K562 (cell line): Measurements from ENCODE around the gene PIK3CG. TPM values are rescaled to one million over a fixed set of nuclear protein-coding genes. Genes with fewer than 3 reads are reported as not detected.

Experiments
- GMEB1 ChIP-seq: fragments of 250-450 bp; sonication (Bioruptor Pico); IDR thresholded peaks from 2 replicates; pipeline ENCODE4 v1.4.0; 2020; ENCODE audit warnings: mild to moderate bottlenecking
- HMBOX1 ChIP-seq: sonication (generic); IDR thresholded peaks from 2 replicates; pipeline ENCODE4 v1.6.1; 2016
- MCM5 ChIP-seq: fragments of 450-650 bp; IDR thresholded peaks from 2 replicates; pipeline ENCODE4 v1.6.1; 2016; ENCODE audit warnings: low read depth
- RBM39 ChIP-seq: fragments of 200-400 bp; formaldehyde crosslinking; optimal IDR thresholded peaks from 2 replicates; pipeline ENCODE3; 2018; ENCODE audit warnings: low read depth, low read length
- SMAD4 ChIP-seq: fragments of 250-450 bp; sonication (Bioruptor Pico); conservative IDR thresholded peaks from 2 replicates; pipeline ENCODE4 v1.8.0; 2021; ENCODE audit warnings: inconsistent platforms, mild to moderate bottlenecking, moderate library complexity
- TFAM ChIP-seq: fragments of 250-450 bp; sonication (Bioruptor Pico); conservative IDR thresholded peaks from 2 replicates; pipeline ENCODE4 v1.5.0; 2021; ENCODE audit warnings: mild to moderate bottlenecking, moderate library complexity
- ZFP36 ChIP-seq: fragments of 150-350 bp; IDR thresholded peaks from 2 replicates; pipeline ENCODE4 v1.6.1; 2018; ENCODE audit warnings: low read length, low read depth; ENCODE audit not compliant: partially characterized antibody
- ZNF175 ChIP-seq: fragments of 200-800 bp; sonication (Bioruptor generic); IDR thresholded peaks from 2 replicates; pipeline ENCODE4 v1.6.1; 2016; ENCODE audit warnings: low read depth, mild to moderate bottlenecking, missing genetic modification characterization, missing compliant biosample characterization
- ZNF239 ChIP-seq: fragments of 250-450 bp; sonication (Bioruptor Pico); IDR thresholded peaks from 2 replicates; pipeline ENCODE4 v1.4.0; 2020; ENCODE audit warnings: mild to moderate bottlenecking
- ZNF444 ChIP-seq: fragments of 250-450 bp; sonication (Bioruptor Pico); IDR thresholded peaks from 2 replicates; pipeline ENCODE4 v1.4.0; 2020; ENCODE audit warnings: mild to moderate bottlenecking, moderate library complexity
- polyA plus RNA-seq, 8 experiments: library from polyadenylated mRNA; depleted of rRNA in 4 of 8; stranded (reverse) in 5 of 8; unstranded in 3 of 8; fragments of >200 nt; fragmentation: Nextera tagmentation in 2 of 8; fragmentation: Illumina TruSeq in 1 of 8; extraction: Ambion mirVana in 2 of 8; extraction: Trizol in 1 of 8; gene quantifications; 2 replicates each; pipeline versions ENCODE4 v1.2.1 to v1.2.3, GENCODE V29; 2011 to 2014; ENCODE audit warnings: inconsistent platforms in 1 of 8, missing spikeins in 1 of 8
- total RNA-seq, 7 experiments: library from RNA; depleted of rRNA in 6 of 7; stranded (reverse); fragments of >200 nt in 6 of 7; fragmentation: Illumina TruSeq in 2 of 7; extraction: Trizol in 2 of 7; gene quantifications; 2 replicates each; pipeline versions ENCODE4 v1.2.1 to v1.2.3, GENCODE V29; 2011 to 2021; ENCODE audit warnings: low replicate concordance in 1 of 7
- TF ChIP-seq, protein P1 (sequence below): IDR thresholded peaks from 2 replicates; pipeline ENCODE4 v1.6.1; 2011; ENCODE audit warnings: borderline replicate concordance, low read depth, mild to moderate bottlenecking, moderate library complexity, low read length; ENCODE audit not compliant: insufficient read depth, poor library complexity, severe bottlenecking
- TF ChIP-seq, protein P2 (sequence below): fragments of 200-800 bp; sonication (Bioruptor generic); IDR thresholded peaks from 2 replicates; pipeline ENCODE4 v1.6.1; 2017; ENCODE audit warnings: missing genetic modification characterization, missing compliant biosample characterization
- TF ChIP-seq, protein P3 (sequence below): fragments of 450-650 bp; formaldehyde crosslinking; IDR thresholded peaks from 2 replicates; pipeline ENCODE4 v1.4.0; 2022; ENCODE audit warnings: missing genetic modification characterization
- TF ChIP-seq, protein P4 (sequence below): fragments of 450-650 bp; IDR thresholded peaks from 2 replicates; pipeline ENCODE4 v1.6.1; 2017; ENCODE audit warnings: antibody characterized with exemption, mild to moderate bottlenecking

Gene PIK3CG
- total and polyA plus RNA-seq, 9 of the 15 experiments (the other 6 are each of a cell fraction or from before 2014, with no cell fraction given): 5.3 to 42.5 (median 29.0) TPM

DNA sequence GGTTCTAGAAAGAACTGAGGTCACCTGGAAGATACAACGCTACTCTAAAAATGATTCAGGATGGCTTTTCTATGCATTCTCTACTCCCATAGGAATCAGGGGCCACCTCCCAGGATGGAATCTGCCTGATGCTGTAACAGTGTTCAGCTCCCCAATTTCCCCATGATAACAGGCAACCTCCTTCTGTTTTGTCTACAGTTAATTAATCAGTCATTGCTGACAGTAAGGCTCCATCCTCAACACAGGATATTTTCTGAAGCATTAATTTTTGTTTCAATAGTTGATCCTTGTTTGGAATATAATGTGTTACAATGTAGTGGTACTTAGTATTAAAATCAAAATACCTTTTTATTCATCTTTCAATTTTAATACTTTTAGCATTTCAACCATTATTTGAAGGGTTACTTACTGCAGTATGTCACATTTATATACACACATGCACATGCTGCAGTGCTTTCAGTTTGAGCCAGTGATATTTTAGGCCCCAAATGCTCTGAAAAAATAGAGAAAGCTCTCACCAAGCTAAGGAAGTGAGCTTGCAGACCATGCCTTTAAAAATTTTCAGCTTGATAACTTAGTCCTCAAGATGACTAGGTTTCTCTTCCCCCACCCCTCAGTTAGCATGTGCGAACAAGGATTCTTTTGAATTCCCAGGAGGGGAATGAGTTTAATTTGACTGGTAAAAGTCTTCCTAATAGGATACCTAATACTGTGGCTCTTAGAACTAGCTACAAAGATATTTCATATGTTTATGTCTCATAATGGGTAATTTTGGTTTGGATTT is 592 bp upstream of the PIK3CG start (continued):
- TF ChIP-seq SMAD4 (CRISPR knock-in tag): peak; percentile 50; the same call in 1 of the 2 replicates
- TF ChIP-seq ZNF444 (CRISPR knock-in tag): 0 out of 2 replicates have a peak, but pooled peaks have one; percentile 23
- TF ChIP-seq ZNF175 (CRISPR knock-in tag): 0 out of 2 replicates have a peak, but pooled peaks have one; percentile 36
- TF ChIP-seq TFAM (CRISPR knock-in tag): no peak
- no peak for TF ChIP-seq ZFP36
- TF ChIP-seq, protein P1, sequence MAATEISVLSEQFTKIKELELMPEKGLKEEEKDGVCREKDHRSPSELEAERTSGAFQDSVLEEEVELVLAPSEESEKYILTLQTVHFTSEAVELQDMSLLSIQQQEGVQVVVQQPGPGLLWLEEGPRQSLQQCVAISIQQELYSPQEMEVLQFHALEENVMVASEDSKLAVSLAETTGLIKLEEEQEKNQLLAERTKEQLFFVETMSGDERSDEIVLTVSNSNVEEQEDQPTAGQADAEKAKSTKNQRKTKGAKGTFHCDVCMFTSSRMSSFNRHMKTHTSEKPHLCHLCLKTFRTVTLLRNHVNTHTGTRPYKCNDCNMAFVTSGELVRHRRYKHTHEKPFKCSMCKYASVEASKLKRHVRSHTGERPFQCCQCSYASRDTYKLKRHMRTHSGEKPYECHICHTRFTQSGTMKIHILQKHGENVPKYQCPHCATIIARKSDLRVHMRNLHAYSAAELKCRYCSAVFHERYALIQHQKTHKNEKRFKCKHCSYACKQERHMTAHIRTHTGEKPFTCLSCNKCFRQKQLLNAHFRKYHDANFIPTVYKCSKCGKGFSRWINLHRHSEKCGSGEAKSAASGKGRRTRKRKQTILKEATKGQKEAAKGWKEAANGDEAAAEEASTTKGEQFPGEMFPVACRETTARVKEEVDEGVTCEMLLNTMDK: no peak
- 0 out of 2 replicates have a peak, but pooled peaks have one; percentile 13 for TF ChIP-seq GMEB1
- TF ChIP-seq ZNF239 (CRISPR knock-in tag): no peak
- TF ChIP-seq, protein P2, sequence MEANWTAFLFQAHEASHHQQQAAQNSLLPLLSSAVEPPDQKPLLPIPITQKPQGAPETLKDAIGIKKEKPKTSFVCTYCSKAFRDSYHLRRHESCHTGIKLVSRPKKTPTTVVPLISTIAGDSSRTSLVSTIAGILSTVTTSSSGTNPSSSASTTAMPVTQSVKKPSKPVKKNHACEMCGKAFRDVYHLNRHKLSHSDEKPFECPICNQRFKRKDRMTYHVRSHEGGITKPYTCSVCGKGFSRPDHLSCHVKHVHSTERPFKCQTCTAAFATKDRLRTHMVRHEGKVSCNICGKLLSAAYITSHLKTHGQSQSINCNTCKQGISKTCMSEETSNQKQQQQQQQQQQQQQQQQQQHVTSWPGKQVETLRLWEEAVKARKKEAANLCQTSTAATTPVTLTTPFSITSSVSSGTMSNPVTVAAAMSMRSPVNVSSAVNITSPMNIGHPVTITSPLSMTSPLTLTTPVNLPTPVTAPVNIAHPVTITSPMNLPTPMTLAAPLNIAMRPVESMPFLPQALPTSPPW: 0 out of 2 replicates have a peak, but pooled peaks have one; percentile 16
- TF ChIP-seq, protein P3, sequence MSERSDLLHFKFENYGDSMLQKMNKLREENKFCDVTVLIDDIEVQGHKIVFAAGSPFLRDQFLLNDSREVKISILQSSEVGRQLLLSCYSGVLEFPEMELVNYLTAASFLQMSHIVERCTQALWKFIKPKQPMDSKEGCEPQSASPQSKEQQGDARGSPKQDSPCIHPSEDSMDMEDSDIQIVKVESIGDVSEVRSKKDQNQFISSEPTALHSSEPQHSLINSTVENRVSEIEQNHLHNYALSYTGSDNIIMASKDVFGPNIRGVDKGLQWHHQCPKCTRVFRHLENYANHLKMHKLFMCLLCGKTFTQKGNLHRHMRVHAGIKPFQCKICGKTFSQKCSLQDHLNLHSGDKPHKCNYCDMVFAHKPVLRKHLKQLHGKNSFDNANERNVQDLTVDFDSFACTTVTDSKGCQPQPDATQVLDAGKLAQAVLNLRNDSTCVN (CRISPR knock-in tag): no peak
- TF ChIP-seq MCM5: no peak
- no peak for TF ChIP-seq RBM39
- TF ChIP-seq HMBOX1: peak; percentile 85
- TF ChIP-seq, protein P4, sequence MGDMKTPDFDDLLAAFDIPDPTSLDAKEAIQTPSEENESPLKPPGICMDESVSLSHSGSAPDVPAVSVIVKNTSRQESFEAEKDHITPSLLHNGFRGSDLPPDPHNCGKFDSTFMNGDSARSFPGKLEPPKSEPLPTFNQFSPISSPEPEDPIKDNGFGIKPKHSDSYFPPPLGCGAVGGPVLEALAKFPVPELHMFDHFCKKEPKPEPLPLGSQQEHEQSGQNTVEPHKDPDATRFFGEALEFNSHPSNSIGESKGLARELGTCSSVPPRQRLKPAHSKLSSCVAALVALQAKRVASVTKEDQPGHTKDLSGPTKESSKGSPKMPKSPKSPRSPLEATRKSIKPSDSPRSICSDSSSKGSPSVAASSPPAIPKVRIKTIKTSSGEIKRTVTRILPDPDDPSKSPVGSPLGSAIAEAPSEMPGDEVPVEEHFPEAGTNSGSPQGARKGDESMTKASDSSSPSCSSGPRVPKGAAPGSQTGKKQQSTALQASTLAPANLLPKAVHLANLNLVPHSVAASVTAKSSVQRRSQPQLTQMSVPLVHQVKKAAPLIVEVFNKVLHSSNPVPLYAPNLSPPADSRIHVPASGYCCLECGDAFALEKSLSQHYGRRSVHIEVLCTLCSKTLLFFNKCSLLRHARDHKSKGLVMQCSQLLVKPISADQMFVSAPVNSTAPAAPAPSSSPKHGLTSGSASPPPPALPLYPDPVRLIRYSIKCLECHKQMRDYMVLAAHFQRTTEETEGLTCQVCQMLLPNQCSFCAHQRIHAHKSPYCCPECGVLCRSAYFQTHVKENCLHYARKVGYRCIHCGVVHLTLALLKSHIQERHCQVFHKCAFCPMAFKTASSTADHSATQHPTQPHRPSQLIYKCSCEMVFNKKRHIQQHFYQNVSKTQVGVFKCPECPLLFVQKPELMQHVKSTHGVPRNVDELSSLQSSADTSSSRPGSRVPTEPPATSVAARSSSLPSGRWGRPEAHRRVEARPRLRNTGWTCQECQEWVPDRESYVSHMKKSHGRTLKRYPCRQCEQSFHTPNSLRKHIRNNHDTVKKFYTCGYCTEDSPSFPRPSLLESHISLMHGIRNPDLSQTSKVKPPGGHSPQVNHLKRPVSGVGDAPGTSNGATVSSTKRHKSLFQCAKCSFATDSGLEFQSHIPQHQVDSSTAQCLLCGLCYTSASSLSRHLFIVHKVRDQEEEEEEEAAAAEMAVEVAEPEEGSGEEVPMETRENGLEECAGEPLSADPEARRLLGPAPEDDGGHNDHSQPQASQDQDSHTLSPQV: peak; percentile 34; the same call in 1 of the 2 replicates
